SU-DHL-6 (cell line): ENCODE data around the gene CPAMD8.

Source experiments
- H2AFZ ChIP-seq: fragments of 200-600 bp; sonication (generic); 2 replicates; pipeline ENCODE4 v1.6.1; 2014; ENCODE audit warnings: low read depth, mild to moderate bottlenecking, moderate library complexity, mixed read lengths, antibody characterized with exemption, low read length; ENCODE audit not compliant: severe bottlenecking
- H3F3A ChIP-seq: fragments of 200-600 bp; shearing (Covaris generic); 2 replicates; pipeline ENCODE4 v1.6.0; 2016; ENCODE audit warnings: antibody characterized with exemption, mild to moderate bottlenecking; ENCODE audit not compliant: insufficient read depth
- H3K27ac ChIP-seq: fragments of 200-600 bp; sonication (generic); 2 replicates; pipeline ENCODE4 v1.5.1; 2016; ENCODE audit warnings: low read depth, mild to moderate bottlenecking, low read length, moderate library complexity, mixed read lengths
- H3K27me3 ChIP-seq: fragments of 200-600 bp; sonication (generic), shearing (Covaris generic); 2 replicates; pipeline ENCODE4 v1.6.0; 2014; ENCODE audit warnings: mild to moderate bottlenecking, low read length
- H3K36me3 ChIP-seq: fragments of 200-600 bp; sonication (generic); 2 replicates; pipeline ENCODE4 v1.6.1; 2014; ENCODE audit warnings: mild to moderate bottlenecking, low read length, mixed read lengths
- H3K4me2 ChIP-seq: fragments of 300-600, 200-600 bp; shearing (Covaris generic), sonication (generic); 2 replicates; pipeline ENCODE4 v1.6.0; 2014; ENCODE audit warnings: low read length, low read depth, mild to moderate bottlenecking; ENCODE audit not compliant: poor library complexity, severe bottlenecking
- H3K4me3 ChIP-seq: fragments of 200-600 bp; sonication (generic); 2 replicates; pipeline ENCODE4 v1.5.1; 2014; ENCODE audit warnings: antibody characterized with exemption, low read length, mild to moderate bottlenecking, mixed read lengths; ENCODE audit not compliant: insufficient read depth, poor library complexity, severe bottlenecking
- H3K79me2 ChIP-seq: fragments of 200-600 bp; sonication (generic); 2 replicates; pipeline ENCODE4 v1.6.1; 2014; ENCODE audit warnings: mild to moderate bottlenecking, low read length, moderate library complexity; ENCODE audit not compliant: insufficient read depth
- H3K9ac ChIP-seq: fragments of 200-600 bp; sonication (generic); 2 replicates; pipeline ENCODE4 v1.7.0; 2014; ENCODE audit warnings: mild to moderate bottlenecking, low read length
- H3K9me2 ChIP-seq: fragments of 200-600 bp; sonication (generic); replicated peaks from 2 replicates; pipeline ENCODE4 v1.6.1; 2014; ENCODE audit warnings: low read length; ENCODE audit not compliant: insufficient read depth
- H3K9me3 ChIP-seq: fragments of 200-600 bp; sonication (generic); 2 replicates; pipeline ENCODE4 v1.6.1; 2014; ENCODE audit warnings: low read length, mixed read lengths; ENCODE audit not compliant: insufficient read depth
- H4K20me1 ChIP-seq: fragments of 200-600 bp; sonication (generic); 2 replicates; pipeline ENCODE4 v1.6.1; 2014; ENCODE audit warnings: low read depth, mild to moderate bottlenecking, antibody characterized with exemption, low read length, moderate library complexity, mixed read lengths
- EZH2phosphoT487 ChIP-seq: fragments of 200-600 bp; sonication (generic), shearing (Covaris generic); conservative IDR thresholded peaks from 2 replicates; pipeline ENCODE4 v1.6.1; 2018; ENCODE audit warnings: mild to moderate bottlenecking, antibody characterized with exemption, low read length, moderate library complexity, mixed read lengths
- TF ChIP-seq, protein P1 (sequence below): fragments of 200-600 bp; sonication (generic); IDR thresholded peaks from one replicate; pipeline ENCODE4 v1.5.1; 2017; ENCODE audit warnings: antibody characterized with exemption, mild to moderate bottlenecking, low read length, moderate library complexity; ENCODE audit not compliant: insufficient read depth, poor library complexity, severe bottlenecking

The CPAMD8 gene

DNA sequence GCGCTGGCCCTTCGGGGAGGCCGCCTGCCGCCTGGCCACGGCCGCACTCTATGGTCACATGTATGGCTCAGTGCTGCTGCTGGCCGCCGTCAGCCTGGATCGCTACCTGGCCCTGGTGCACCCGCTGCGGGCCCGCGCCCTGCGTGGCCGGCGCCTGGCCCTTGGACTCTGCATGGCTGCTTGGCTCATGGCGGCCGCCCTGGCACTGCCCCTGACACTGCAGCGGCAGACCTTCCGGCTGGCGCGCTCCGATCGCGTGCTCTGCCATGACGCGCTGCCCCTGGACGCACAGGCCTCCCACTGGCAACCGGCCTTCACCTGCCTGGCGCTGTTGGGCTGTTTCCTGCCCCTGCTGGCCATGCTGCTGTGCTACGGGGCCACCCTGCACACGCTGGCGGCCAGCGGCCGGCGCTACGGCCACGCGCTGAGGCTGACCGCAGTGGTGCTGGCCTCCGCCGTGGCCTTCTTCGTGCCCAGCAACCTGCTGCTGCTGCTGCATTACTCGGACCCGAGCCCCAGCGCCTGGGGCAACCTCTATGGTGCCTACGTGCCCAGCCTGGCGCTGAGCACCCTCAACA lies 136.6 kb downstream of the CPAMD8 start:
- H3K9me2 ChIP-seq: no peaks in the 10 kb centered on the region
- TF ChIP-seq, protein P1, sequence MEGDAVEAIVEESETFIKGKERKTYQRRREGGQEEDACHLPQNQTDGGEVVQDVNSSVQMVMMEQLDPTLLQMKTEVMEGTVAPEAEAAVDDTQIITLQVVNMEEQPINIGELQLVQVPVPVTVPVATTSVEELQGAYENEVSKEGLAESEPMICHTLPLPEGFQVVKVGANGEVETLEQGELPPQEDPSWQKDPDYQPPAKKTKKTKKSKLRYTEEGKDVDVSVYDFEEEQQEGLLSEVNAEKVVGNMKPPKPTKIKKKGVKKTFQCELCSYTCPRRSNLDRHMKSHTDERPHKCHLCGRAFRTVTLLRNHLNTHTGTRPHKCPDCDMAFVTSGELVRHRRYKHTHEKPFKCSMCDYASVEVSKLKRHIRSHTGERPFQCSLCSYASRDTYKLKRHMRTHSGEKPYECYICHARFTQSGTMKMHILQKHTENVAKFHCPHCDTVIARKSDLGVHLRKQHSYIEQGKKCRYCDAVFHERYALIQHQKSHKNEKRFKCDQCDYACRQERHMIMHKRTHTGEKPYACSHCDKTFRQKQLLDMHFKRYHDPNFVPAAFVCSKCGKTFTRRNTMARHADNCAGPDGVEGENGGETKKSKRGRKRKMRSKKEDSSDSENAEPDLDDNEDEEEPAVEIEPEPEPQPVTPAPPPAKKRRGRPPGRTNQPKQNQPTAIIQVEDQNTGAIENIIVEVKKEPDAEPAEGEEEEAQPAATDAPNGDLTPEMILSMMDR: no peak
- TF ChIP-seq EZH2phosphoT487: no peak
- no peaks in the 10 kb centered on the region for H3K27me3 ChIP-seq
- no peak overlapping the region for H3K27ac ChIP-seq
- H3K4me2 ChIP-seq: no peak overlapping the region
- H3K79me2 ChIP-seq: no peaks in the 10 kb centered on the region
- no peak overlapping the region for H2AFZ ChIP-seq
- no peak overlapping the region for H3K9ac ChIP-seq
- H3K36me3 ChIP-seq: no peaks in the 10 kb centered on the region
- H4K20me1 ChIP-seq: no peaks in the 10 kb centered on the region
- H3K4me3 ChIP-seq: no peak overlapping the region
- H3F3A ChIP-seq: no peaks in the 10 kb centered on the region
- no peaks in the 10 kb centered on the region for H3K9me3 ChIP-seq

DNA sequence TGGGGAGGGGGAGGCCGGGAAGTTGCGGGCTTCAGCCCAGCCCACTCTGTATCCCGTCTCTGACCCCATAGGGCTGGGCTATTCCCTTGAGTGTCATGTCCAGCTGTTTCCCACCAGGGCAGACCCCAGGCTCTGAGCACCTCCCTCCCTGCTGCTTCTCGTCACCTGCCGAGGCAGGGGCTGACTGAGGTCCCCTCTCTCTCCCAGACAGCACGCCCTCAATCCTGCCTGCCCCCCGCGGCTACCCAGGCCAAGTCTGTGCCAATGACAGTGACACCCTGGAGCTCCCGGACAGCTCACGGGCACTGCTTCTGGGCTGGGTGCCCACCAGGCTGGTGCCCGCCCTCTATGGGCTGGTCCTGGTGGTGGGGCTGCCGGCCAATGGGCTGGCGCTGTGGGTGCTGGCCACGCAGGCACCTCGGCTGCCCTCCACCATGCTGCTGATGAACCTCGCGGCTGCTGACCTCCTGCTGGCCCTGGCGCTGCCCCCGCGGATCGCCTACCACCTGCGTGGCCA lies 137.2 kb downstream of the CPAMD8 start:
- H3K4me2 ChIP-seq: no peak overlapping the region
- no peak overlapping the region for H3K27ac ChIP-seq
- H3K9me2 ChIP-seq: no peaks in the 10 kb centered on the region
- no peaks in the 10 kb centered on the region for H3K79me2 ChIP-seq
- H3K9ac ChIP-seq: no peak overlapping the region
- no peak overlapping the region for H3K4me3 ChIP-seq
- H3K9me3 ChIP-seq: no peaks in the 10 kb centered on the region
- no peaks in the 10 kb centered on the region for H3K36me3 ChIP-seq
- H4K20me1 ChIP-seq: no peaks in the 10 kb centered on the region
- H3K27me3 ChIP-seq: no peaks in the 10 kb centered on the region
- H3F3A ChIP-seq: no peaks in the 10 kb centered on the region
- H2AFZ ChIP-seq: no peak overlapping the region
- TF ChIP-seq, protein P1: no peak
- no peak for TF ChIP-seq EZH2phosphoT487

DNA sequence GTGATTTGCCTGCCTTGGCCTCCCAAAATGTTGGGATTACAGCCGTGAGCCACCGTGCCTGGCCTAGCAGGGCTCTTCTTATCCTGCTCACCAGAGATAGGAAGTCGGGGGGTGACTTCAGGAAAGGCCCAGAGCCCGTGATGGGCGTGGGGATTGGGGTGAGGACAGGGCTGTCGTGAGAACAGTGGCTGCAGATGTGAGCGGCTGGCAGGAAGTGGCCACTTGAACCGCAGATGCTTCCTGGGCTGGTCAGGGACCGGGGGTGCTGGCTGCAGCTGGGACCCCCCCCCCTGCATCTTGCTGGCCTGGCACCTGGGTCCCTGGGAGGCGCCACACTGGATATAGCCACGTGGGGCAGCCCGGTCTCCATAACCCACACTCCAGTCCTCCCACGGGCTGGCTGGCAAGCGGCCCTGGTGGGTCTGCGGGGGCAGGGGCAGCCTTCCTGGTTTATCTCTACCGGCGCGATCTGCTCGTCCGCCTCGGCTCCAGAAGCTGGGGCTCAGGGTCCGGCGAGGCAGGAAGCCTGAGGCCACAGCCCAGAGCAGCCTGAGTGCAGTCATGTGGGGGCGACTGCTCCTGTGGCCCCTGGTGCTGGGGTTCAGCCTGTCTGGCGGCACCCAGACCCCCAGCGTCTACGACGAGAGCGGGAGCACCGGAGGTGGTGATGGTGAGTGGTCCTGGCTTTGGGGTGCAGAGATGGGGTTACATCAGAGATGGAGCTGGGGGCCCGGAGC lies 137.8 kb downstream of the CPAMD8 start, which contains the start of gene F2RL3:
TSS of gene F2RL3 (plus strand) at position 371 of the 737 bp plus-strand sequence. CDS start at position 562, 191 bp downstream.
- no peaks in the 10 kb centered on the region for H3F3A ChIP-seq
- no peaks in the 10 kb centered on the region for H3K9me3 ChIP-seq
- TF ChIP-seq EZH2phosphoT487: no peak
- TF ChIP-seq, protein P1: no peak
- H3K36me3 ChIP-seq: no peaks in the 10 kb centered on the region
- no peak within 1 kb of the TSS for H3K9ac ChIP-seq
- no peak within 1 kb of the TSS for H3K4me3 ChIP-seq
- no peak within 1 kb of the TSS for H2AFZ ChIP-seq
- no peaks in the 10 kb centered on the region for H3K79me2 ChIP-seq
- no peaks in the 10 kb centered on the region for H3K9me2 ChIP-seq
- H4K20me1 ChIP-seq: no peaks in the 10 kb centered on the region
- H3K27ac ChIP-seq: no peak within 1 kb of the TSS
- H3K27me3 ChIP-seq: no peaks in the 10 kb centered on the region
- H3K4me2 ChIP-seq: no peak within 1 kb of the TSS
